Right renal cortex interstitium (tissue), 3 donors: ENCODE measurements around the gene GRID1. TPM values are rescaled to one million over a fixed set of nuclear protein-coding genes. Genes with fewer than 3 reads are reported as not detected.

Experiments used
- polyA plus RNA-seq, 3 donors: library from polyadenylated mRNA; unstranded; fragments of 120-200 nt; gene quantifications; one replicate each; pipeline ENCODE4 v1.2.1, GENCODE V29; 2013; ENCODE audit not compliant: insufficient read length in 3 of 3

GRID1 gene
- polyA plus RNA-seq, 3 donors, result 1.6 to 1.8 (median 1.7) TPM

Other genes with a start within 250 kb of the GRID1 start
- gene WAPL, start 155.0 kb upstream of the GRID1 start, polyA plus RNA-seq, result 10 to 100 TPM; 51.1 to 54.3 (median 51.9) TPM